ENCODE measurements around the gene GSPT1.
"Not testable (repeated sequence)": the region's sequence is repeated elsewhere in the genome, so short reads cannot be mapped to it uniquely, and the experiment has no call there.

The GSPT1 gene

DNA sequence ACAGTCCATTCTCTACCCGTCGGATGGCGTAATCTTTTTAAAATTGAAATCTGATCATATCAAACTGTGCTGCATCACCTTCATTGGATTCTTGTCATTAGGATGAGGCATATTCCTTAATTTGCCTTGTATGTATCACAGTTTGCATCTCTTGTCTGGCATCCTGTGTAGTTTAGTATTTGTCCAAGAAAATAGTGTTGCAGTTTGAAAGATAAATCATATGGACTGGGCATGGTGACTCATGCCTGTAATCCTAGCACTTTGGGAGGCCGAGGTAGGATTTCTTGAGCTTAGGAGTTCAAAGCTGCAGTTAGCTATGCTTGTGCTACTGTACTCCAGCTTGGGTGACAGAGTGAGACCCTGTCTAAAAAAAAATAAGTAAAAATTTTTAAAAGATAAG is 58.6 kb downstream of the GSPT1 start:
- no peak for DNase-seq (ENCODE audit: low spot score)

GRCh38 chr16:11852092-11852809 is 63.5 kb downstream of the GSPT1 start:
- DNase-seq (ENCODE audit: low spot score): no peak

DNA sequence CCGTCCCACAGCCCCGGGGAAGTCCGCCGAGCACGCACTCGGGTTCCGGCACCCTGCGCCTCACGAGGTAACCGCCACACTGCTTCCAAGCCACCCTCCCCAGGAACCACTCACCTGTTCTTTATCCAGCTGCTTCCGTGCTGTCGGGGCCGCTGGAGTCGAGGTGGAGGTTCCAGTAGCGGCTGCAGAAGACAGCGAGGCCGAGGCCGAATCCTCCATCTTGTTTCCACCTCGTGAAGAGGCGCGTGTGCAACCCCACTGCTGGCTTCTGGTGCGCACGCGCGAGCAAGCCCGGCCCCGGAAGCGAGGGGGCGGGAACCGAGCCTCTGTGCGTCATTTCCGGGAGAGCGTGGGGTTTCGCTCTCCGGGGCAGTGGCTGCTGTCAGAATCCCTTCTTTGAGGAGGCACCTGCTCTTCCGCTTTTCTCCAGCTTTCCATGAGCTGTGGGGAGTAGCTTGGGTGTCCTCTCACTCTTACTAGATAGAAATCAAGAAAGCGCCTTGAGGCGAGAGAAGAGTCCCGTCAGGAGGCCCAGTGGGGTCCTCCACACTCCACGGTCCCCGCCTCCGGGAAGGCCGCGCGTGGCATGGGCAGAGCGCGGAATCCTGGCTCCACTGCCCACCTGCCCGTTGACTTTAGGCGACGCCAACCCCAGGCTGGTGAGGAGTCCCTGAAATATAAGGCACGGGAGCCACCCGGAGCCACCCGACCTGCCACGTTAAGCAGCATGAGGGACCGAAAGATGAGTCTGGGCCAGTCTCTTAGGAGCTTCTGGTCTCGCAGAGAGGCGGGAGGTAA is 64.3 kb downstream of the GSPT1 start, which contains the start of gene RSL1D1:
Gene RSL1D1, minus strand, starts transcription at position 249 of the 798 bp plus-strand sequence. Its CDS starts 30 bp downstream, at position 219.
- DNase-seq (ENCODE audit: low spot score): peak; percentile 100

DNA sequence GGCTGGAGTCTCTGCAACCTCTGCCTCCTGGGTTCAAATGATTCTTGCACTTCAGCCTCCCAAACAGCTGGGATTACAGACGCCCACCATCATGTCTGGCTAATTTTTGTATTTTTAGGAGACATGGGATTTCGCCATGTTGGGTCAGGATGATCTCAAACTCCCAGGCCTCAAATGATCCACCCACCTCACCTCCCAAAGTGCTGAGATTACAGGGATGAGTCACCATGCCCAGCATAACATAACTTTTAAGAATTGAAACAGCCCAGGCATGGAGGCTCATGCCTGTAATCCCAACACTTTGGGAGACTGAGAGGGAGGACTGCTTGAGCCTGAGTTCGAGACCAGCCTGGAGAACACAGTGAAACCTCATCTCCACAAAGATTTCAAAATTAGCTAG is 66.9 kb downstream of the GSPT1 start:
- DNase-seq (ENCODE audit: low spot score): no peak

- DNase-seq (ENCODE audit: low spot score): no peak
Measured at GRCh38 chr16:11844499-11844898, 71.3 kb downstream of the GSPT1 start.

GRCh38 chr16:11843861-11844260 is 71.9 kb downstream of the GSPT1 start:
- no peak for DNase-seq (ENCODE audit: low spot score)

GRCh38 chr16:11843206-11843605 is 72.5 kb downstream of the GSPT1 start:
- DNase-seq (ENCODE audit: low spot score): no peak

DNA sequence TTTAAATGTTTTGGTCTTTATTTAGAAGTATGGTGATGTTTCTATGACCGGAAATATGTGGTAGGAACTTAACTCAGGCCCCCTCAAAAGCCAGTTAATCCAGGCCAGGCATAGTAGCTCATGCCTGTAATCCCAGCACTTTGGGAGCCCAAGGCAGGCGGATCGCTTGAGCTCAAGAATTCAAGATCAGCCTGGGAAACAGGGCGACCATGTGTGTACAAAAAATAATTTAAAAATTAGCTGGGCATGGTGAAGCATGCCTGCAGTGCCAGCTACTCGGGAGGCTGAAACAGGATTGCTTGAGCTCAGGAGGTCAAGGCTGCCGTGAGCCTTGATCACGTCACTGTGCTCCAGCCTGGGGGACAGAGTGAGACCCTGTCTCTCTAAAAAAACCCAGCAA is 74.7 kb downstream of the GSPT1 start:
- DNase-seq (ENCODE audit: low spot score): no peak

DNA sequence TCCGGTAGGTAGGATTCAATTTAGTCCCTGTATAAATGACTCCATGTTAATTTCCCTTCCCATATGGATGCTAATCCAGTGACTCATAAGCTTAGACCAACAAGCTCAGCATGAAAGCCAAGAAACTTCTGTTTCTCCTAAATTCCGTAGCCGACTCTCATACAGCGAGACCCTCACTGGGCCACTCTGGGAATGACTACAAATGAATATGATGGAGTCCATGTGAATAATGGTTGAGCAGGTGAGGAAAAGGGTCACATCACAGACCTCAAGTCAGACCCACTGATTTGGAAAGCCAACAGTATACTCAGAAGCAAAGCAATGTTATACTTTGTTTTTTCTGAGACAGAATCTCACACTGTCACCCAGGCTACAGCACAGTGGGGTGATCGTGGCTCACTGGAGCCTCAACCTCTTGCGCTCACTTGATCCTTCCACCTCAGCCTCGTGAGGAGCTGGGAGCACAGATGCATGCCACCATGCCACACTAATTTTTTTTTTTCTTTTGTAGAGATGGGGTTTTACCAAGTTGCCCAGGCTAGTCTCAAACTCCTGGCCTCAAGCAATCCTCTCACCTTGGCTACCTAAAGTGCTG is 79.0 kb downstream of the GSPT1 start:
- DNase-seq (ENCODE audit: low spot score): peak; percentile 77

- no peak for DNase-seq (ENCODE audit: low spot score)
Measured at GRCh38 chr16:11835891-11836649, 79.7 kb downstream of the GSPT1 start.

DNA sequence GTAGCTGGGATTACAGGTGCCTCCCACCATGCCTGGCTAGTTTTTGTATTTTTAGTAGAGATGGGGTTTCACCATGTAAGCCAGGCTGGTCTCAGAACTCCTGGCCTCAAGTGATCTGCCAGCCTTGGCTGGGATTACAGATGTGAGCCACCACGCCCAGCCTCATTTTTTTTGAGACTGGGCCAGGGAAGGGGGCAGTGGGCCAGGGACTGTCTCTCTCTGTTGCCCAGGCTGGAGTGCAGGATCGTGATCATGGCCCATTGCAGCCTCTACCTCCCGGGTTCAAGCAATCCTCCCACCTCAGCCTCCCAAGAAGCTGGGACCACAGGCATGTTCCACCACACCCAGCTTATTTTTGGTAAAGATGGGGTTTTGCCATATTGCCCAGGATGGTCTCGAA is 80.4 kb downstream of the GSPT1 start:
- no peak for DNase-seq (ENCODE audit: low spot score)

DNA sequence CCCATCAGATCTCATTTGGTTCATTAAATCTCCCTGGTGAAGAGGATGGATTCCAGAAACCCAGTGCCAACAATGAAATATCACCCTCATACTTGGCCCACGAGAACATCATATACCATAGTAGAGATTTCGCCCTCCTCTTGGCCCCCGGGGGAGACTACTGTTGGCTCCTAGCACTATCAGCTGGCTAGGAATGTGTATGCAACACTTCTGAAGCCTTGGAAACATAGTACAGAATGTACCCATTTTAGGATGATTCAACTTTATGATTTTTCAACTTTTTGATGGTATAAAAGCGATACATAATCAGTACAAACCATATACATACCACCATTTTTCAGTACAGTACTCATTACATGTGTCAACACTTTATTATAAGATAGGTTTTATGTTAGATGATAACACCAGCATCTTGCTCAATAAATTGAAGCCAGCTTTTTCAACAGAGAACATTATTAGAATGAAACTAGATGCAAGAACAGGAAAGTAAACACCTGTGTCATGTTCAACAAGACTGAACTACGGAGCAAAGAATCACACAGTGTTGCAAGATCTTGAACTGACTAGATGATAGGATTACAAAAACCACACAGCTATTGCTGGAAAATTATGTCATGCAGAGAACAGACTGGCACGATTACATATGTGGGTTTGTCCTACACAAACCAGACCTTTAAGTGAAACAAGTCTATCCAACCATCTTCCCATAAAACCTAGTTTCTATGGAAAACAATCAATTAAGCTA is 81.6 kb downstream of the GSPT1 start:
- peak; percentile 46 for DNase-seq (ENCODE audit: low spot score)

DNA sequence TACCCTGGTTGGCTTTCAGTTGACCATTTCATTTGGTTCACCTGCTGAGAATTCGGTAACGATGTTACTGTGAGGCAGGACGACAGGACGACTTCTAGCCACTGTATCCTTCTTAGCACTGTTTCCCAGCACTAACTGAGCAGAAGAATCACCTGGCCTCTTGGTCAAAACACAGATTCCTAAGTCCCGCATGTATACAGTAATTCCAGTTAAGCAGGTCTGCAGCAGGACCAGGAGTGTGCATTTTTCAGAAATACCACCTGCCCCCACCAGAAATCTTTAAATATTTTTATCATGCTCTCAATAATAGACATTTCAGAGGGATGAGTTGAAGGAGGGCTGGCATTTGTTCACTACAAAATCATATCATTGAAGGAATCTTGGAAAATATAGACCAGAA is 87.1 kb downstream of the GSPT1 start:
- no peak for DNase-seq (ENCODE audit: low spot score)

DNA sequence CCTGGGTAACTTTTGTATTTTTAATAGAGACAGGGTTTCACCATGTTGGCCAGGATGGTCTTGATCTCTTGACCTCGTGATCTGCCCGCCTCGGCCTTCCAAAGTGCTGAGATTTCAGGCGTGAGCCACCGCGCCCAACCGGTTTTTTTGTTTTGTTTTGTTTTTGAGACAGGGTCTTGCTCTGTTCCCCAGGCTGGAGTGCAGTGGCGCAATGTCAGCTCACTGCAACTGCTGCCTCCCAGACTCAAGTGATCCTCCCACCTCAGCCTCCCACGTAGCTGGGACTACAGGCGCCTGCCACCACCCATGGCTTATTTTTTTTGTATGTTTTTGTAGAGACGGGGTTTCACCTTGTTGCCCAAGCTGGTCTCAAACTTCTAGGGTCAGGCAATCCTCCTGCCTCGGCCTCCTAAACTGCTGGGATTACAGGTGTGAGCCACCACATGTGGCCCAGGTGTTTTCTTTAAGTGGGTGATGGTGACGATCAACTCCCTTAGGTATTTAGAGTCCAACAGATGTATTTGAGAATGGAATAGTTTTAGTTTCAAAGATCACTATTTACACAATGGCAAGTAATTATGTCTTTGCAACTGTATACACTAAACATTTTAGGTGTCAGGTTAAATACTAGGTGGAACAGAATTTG is 90.1 kb downstream of the GSPT1 start:
- not testable (repeated sequence) for DNase-seq (ENCODE audit: low spot score)

- DNase-seq (ENCODE audit: low spot score): peak; percentile 44
Measured at GRCh38 chr16:11824362-11824761, 91.4 kb downstream of the GSPT1 start.

- DNase-seq (ENCODE audit: low spot score): not testable (repeated sequence)
Measured at GRCh38 chr16:11823645-11824044, 92.1 kb downstream of the GSPT1 start.

GRCh38 chr16:11819798-11820197 is 96.0 kb downstream of the GSPT1 start:
- DNase-seq (ENCODE audit: low spot score): no peak

- DNase-seq (ENCODE audit: low spot score): not testable (repeated sequence)
Measured at GRCh38 chr16:11818970-11819369, 96.8 kb downstream of the GSPT1 start.
